ENCODE data around the gene ZNF827.
A peak's percentile ranks its signal among the peaks of the same experiment; 100 is the strongest.

ZNF827 gene
- total RNA-seq, result 16.7 to 18.3 reads per million in 2 donors

DNA sequence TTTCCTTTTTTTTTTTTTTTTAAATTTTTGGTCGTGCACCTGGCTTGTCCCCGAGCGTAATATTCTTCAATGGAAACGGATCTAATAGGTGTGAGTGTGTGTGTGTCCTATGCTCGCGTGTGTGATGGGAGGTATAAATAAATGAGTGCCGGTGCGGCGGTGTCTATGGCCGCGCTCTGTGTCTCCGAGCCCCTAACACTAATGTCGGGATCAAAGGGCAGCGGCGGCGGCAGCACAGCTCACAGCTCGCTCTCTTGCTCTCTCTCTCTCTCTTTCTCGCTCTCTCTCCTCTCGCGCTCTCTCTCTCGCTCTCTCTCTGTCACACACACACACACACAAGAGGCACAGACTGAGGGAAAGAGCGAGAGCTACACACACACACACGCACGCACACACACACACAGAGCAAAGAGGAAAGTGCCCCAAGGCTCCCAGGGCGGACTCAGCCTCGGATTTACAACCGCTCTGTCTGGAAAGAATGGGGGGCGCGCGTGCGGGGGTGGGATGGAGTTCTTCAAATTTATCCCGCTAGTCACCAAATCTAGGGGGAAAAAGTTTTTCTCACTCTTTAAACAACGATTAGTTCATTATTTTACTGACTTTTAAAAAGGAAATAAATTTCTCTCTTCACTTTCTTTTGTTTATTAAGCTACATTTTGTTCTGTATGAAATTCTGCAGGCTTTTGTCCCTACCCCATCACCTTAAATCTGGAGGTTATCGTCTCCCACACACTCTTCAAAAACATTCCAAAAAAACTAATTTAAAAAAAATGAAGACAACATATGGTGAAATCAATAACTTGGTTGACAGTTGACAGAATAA is at the start of gene ZNF827:
Gene ZNF827 (minus strand): TSS at position 206 of the 823 bp plus-strand sequence. CDS start 416 bp downstream, outside the sequence.
- DNase-seq, result peak; percentile 45

DNA sequence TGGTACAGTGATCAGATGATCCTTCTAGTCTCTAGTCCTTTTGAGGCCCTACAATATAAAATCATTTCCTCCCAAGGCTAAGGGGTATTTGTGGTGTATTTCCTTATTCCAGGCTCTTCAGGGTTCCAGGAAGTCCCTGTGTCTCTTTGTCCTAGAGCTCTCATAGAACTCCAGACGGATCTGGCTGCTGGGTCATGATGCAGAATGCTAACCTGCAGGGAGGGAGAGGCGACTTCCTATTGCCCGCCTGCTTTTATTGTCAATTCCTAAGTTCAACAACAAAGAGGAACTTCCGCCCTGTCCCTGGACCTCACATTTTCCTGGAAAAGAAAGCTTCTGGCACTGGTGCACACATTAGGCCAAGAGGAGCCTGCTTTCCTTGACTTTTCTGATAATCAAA is 45.9 kb upstream of the ZNF827 start:
- DNase-seq, result no peak

- DNase-seq, result no peak
Observed at GRCh38 chr4:145982791-145983190, 44.2 kb upstream of the ZNF827 start.

DNA sequence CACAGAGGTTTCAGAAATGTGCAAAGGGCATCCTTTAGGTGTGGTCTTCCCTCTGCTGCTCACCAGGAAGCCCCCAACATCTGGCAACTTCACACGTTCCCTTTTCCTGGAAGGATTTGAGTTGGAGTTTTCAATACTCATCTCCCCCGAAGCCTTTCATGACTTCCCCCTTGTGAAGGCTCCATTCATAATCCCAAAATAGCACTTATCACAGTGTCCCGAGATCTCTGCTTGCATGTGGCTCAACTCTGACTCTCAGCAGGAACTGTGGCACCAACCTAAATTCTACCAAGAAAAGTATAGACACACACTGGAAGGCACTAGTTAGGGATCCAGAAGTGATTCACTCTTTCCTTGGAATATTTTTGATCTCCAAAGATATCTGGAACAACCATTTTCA is 40.5 kb upstream of the ZNF827 start:
- DNase-seq, result no peak

DNA sequence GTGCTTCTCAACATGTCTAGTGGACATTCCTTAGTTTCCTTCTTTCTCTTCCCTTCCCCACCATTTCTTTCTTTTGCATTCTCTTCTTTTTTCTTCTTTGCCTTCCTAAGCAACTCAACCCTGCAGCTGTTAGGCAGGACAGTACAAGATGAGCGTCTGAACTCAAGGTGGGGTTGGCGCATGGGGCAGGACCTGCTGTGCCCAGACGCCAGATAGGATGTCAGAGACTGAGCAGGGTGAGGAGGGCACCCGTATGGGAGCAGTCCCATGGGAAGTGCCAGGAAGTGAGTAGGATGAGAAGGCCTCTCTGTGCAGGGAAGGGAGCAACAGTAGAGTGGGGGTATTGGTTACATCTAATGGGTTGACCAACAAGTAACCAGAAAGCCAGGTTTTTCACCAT is 38.1 kb upstream of the ZNF827 start:
- no peak for DNase-seq

- DNase-seq, result no peak
Observed at GRCh38 chr4:145960012-145960411, 21.4 kb upstream of the ZNF827 start.

- DNase-seq, result no peak
Observed at GRCh38 chr4:145957302-145957701, 18.7 kb upstream of the ZNF827 start.

- DNase-seq, result peak; percentile 5
Observed at GRCh38 chr4:145956288-145956890, 17.8 kb upstream of the ZNF827 start.

DNA sequence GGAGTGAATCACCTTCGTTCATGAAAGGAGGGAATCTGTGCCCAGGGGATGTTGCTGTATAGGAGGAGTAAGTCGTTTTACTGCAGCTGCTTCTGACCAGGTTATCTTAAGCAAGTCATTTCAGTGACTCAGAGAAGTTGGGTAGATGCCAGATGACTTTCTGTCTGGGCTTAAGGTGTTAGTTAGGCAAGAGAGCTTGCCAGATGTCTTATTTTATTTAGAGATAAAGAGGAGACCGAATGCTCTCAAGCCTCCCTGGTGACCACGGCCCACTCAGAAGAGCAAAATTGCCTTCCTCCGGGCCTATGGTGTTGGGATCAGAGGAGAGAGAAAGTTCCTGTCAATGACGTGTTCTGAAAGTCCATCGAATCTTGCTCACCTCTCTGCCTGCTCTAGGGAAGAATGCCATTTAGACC is 16.3 kb upstream of the ZNF827 start:
- DNase-seq, result no peak

- no peak for DNase-seq
Observed at GRCh38 chr4:145951931-145952330, 13.3 kb upstream of the ZNF827 start.

DNA sequence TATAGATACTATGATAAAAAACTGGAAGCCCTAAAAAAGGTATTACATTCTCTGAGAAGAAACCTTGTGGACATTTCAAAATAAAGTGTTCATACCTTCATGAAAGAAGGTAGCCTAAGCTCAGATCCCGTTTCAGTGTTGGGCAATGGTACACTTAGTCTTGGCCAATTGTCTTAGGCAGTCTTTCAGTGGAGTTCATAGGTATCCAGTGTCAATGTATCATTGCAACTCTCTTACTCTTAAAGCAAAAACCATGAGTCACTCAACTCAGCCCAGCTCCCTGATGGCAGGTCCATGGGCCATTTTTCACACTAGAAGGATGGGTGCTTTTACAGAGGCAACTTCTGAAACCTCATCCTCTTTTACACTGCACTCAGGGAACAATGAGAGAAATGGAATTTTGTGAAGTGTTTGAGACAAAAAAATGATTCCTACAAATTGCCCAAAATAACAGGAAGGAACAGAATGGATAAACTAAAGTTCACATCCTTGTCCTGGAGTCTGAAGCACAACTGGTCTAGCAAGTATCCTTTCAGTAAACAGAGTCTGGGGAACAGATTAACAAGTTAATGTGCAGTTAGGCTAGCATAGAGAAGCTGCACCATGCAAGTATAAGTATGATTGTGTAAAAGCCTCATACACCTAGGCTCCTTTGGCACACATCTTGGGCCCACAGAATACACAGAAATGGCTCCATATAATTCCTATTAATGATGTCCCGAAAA is 7.0 kb upstream of the ZNF827 start:
- no peak for DNase-seq

GRCh38 chr4:145944886-145945285 is 6.3 kb upstream of the ZNF827 start:
- DNase-seq, result no peak

DNA sequence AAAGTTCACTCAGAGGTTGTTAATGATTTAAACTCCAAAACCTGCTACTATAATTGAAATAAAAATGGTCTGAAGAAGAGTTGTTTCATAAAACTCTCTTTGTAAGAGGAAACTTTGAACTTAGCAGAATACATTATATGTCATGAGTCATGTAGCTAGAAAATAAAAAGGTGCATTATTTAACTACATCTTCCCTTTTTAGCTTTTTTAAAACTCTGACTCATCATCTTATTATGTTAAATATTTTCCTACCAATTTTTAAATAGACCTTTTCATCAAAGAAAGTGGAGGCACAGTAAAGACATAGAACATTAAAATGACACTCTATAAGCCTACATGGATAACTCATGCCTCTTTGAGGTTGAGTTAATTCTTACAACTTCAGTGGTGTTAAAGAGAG is 1.2 kb upstream of the ZNF827 start:
- DNase-seq, result no peak

DNA sequence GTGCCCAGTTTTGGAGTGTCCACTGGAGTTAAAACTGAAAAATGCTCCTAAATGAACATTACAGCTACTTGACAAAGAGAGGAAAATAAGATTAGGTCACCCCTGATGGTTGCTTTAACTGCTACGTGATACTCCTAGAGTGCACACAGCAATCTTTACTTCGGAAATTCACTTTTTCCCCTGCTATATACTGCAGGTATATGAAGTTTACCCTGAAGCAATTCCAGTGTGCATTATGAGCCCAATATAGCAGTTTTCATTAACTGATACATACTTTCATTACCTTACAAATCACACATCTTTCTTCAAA is 773 bp upstream of the ZNF827 start:
- DNase-seq, result no peak

DNA sequence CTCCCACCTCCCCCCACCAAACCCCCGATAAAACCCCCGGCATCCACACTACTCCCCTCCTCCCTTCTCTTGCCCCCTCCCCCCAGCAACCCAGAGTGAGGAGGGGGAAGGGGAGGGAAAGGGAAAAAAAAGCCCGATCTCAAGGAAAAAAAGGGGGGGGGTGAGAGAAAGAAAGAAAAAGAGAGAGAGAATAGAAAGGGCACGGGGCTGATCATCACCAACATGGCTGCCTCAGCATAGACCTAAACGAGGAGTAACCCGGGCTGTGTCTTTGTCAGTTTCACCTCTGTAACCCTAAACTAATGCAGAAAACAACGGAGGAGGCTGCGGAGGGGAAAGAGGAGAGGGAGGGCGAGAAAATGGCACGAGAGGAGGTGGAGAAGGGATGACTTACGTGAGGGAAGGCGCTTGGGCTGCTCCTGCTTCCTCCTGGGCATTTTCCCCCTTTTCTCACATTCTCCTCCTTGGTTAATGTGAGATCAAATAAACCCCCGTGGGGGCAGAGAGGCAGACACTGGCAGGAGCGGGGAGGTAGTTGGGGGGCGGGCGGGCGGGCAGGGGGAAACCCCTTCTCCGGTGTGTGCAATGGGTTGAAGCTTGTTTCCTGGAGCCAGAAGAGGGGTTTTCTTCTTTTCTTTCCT is 532 bp downstream of the ZNF827 start:
- DNase-seq, result peak; percentile 13

DNA sequence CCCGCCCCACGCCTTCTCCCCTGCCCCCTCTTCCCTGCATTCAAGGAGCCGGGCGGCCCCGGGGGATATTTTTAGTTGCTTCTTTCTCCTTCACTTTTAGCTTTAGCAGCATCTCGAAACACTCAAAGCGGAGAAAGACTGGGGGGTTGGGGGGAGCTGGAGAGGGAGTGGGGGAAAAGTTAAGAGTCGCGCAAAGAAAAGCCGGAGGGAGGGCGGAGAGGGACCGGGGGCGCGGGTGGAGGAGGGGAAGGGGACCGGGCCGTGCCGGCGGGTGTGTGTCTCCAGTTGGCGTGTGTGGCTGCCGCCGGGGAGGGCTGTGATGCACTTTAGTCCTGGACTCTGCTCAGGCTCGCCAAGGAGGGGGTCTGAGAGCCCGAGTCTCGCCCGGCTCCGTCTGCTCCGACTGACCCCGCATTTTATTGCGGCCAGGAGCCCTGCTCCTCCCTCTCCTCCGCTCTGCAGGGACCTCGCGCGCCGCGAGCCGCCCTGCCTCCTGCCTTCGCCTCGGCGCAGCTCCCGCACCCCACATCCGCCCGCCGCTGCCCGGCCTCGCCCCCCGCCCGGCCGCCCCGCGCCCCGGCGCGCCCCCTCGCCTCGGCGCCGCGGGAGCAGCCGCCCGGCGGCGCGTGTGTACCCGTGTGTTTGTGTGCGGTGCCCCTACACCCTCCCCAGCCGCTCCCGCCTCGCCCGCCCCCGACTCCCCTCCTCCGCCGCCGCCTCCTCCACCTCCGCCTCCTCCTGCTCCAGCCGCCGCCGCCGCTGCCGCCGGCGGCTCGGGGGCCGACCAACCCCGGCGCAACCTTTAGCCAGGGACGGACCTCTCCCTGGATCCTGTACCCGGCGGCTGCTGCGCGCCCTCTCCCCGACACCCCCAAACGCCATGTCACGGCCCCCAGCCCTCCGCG is 1.4 kb downstream of the ZNF827 start:
- peak; percentile 37 for DNase-seq

GRCh38 chr4:145936142-145936996 is 2.3 kb downstream of the ZNF827 start:
- peak; percentile 49 for DNase-seq

- DNase-seq, result no peak
Observed at GRCh38 chr4:145935253-145936141, 3.1 kb downstream of the ZNF827 start.

GRCh38 chr4:145934434-145935047 is 4.1 kb downstream of the ZNF827 start:
- no peak for DNase-seq

DNA sequence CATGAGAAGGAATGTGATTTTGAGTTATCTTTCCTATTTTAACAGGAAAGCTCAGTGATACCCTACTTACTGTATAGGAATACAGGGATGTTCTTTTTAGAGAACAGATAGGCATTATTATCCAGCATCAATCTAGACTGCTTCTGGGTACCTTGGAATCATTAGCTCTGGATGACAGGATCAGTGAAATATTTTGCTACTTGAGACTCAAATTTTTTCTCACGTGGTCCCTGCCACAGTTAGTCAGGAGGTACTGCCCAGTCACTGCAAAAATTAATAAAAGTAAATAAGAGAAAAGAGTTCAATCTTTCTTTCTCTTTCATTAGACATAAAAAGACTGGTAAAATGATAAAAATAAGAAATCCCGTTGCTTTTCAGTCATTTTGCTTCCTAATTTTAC is 5.5 kb downstream of the ZNF827 start:
- DNase-seq, result no peak
